ENCODE measurements around the gene SLC9C2. TPM values are rescaled to one million over a fixed set of nuclear protein-coding genes. Genes with fewer than 3 reads are reported as not detected.

Gene SLC9C2
- total and polyA plus RNA-seq, 9 donors = 0.07 to 5.3 (median 0.65) TPM

- Histone ChIP-seq H3K9me3 (no peaks in the 10 kb centered on the region), H3K4me3 (no peak overlapping the region), H3K27me3 (no peaks in the 10 kb centered on the region), H3K36me3 (no peaks in the 10 kb centered on the region), H3K27ac (no peak overlapping the region), H3K4me1 (ENCODE audit: insufficient read depth) (no peaks in the 10 kb centered on the region)
- 79 to 83% (median 79%) methylated on average over 3 of the region's 3 CpGs for WGBS, 3 donors
- TF ChIP-seq EP300 (IDR thresholded peaks at IDR 0.05) (no peak), CTCF (IDR thresholded peaks at IDR 0.05) (no peak), POLR2A (IDR thresholded peaks at IDR 0.05) (no peak)
- intact Hi-C loops (cut with DNase I) = no loop called here
- DNase-seq = no peak
Measured at GRCh38 chr1:173580658-173581057, 22.2 kb downstream of the SLC9C2 start.

- no peaks in the 10 kb centered on the region for H3K9me3 ChIP-seq
- no peak overlapping the region for H3K4me3 ChIP-seq
- WGBS, 3 donors = 84 to 91% (median 89%) methylated on average over 3 of the region's 3 CpGs
- H3K27ac ChIP-seq = no peak overlapping the region
- H3K36me3 ChIP-seq = no peaks in the 10 kb centered on the region
- intact Hi-C loops (cut with DNase I) = no loop called here
- TF ChIP-seq CTCF (IDR thresholded peaks at IDR 0.05) (no peak), POLR2A (IDR thresholded peaks at IDR 0.05) (no peak), EP300 (IDR thresholded peaks at IDR 0.05) (no peak)
- no peaks in the 10 kb centered on the region for H3K4me1 ChIP-seq (ENCODE audit: insufficient read depth)
- DNase-seq = no peak
- H3K27me3 ChIP-seq = no peaks in the 10 kb centered on the region
Measured at GRCh38 chr1:173580071-173580470, 22.8 kb downstream of the SLC9C2 start.

GRCh38 chr1:173573596-173573995 lies 29.3 kb downstream of the SLC9C2 start:
- intact Hi-C loops (cut with DNase I) = no loop called here
- Histone ChIP-seq H3K4me1 (ENCODE audit: insufficient read depth) (no peaks in the 10 kb centered on the region), H3K4me3 (no peak overlapping the region), H3K27ac (no peak overlapping the region), H3K27me3 (no peaks in the 10 kb centered on the region), H3K9me3 (no peaks in the 10 kb centered on the region), H3K36me3 (no peaks in the 10 kb centered on the region)
- WGBS, 3 donors = 92 to 96% (median 96%) methylated on average over 4 of the region's 4 CpGs
- no peak for DNase-seq
- TF ChIP-seq POLR2A (IDR thresholded peaks at IDR 0.05) = no peak
- TF ChIP-seq EP300 (IDR thresholded peaks at IDR 0.05) = no peak
- TF ChIP-seq CTCF (IDR thresholded peaks at IDR 0.05) = no peak

GRCh38 chr1:173572201-173572873 lies 30.5 kb downstream of the SLC9C2 start:
- Histone ChIP-seq H3K9me3 (no peaks in the 10 kb centered on the region), H3K4me1 (ENCODE audit: insufficient read depth) (no peaks in the 10 kb centered on the region), H3K4me3 (no peak overlapping the region), H3K27ac (no peak overlapping the region), H3K36me3 (no peaks in the 10 kb centered on the region), H3K27me3 (no peaks in the 10 kb centered on the region)
- 91 to 94% (median 92%) methylated on average over 3 of the region's 3 CpGs for WGBS, 3 donors
- intact Hi-C loops (cut with DNase I) = no loop called here
- no peak for TF ChIP-seq EP300 (IDR thresholded peaks at IDR 0.05)
- no peak for TF ChIP-seq CTCF (IDR thresholded peaks at IDR 0.05)
- no peak for TF ChIP-seq POLR2A (IDR thresholded peaks at IDR 0.05)
- no peak for DNase-seq
